Prostate gland (tissue), 2 donors: ENCODE measurements around the gene LTO1. TPM values are rescaled to one million over a fixed set of nuclear protein-coding genes. Genes with fewer than 3 reads are reported as not detected.
A peak's percentile ranks its signal among the peaks of the same experiment; 100 is the strongest.

Source experiments
- DNase-seq: peaks from one replicate; pipeline ENCODE4 v3.0.0-alpha.2; 2019; ENCODE audit warnings: low spot score
- H3K27ac ChIP-seq, 2 donors: fragments of 200-600 bp; sonication (generic); 2 replicates each; pipeline ENCODE4 v1.5.1; 2017 to 2019
- H3K27me3 ChIP-seq: fragments of 200-600 bp; sonication (generic); replicated peaks from 2 replicates; pipeline ENCODE4 v1.5.1; 2019; ENCODE audit not compliant: insufficient read depth
- H3K36me3 ChIP-seq, 2 donors: fragments of 200-600 bp; sonication (generic); 1 replicate in 1 of 2; 2 replicates in 1 of 2; pipeline versions ENCODE4 v1.5.1 to v1.8.1; 2017 to 2019
- H3K4me1 ChIP-seq: fragments of 200-600 bp; sonication (generic); replicated peaks from 2 replicates; pipeline ENCODE4 v1.5.1; 2019
- H3K4me3 ChIP-seq, 2 donors: fragments of 200-600 bp; sonication (generic); 2 replicates each; pipeline ENCODE4 v1.5.1; 2017 to 2019
- H3K9me3 ChIP-seq: fragments of 200-600 bp; sonication (generic); 2 replicates; pipeline ENCODE4 v1.5.1; 2017
- POLR2A ChIP-seq: fragments of 450-650 bp; IDR thresholded peaks from one replicate; pipeline ENCODE4 v1.6.1; 2016; ENCODE audit warnings: antibody characterized with exemption, mild to moderate bottlenecking
- POLR2AphosphoS5 ChIP-seq: sonication (generic); formaldehyde crosslinking; IDR thresholded peaks from one replicate; pipeline ENCODE4 v1.6.1; 2017; ENCODE audit warnings: antibody characterized with exemption
- WGBS: methylation state at CpG from one replicate; pipeline ENCODE4 v1.1.5; 2018; 5-methylcytosine and 5-hydroxymethylcytosine counted together
- intact Hi-C: fragments of 100-400 bp; cut with DNase I; formaldehyde crosslinking; loops from one replicate; pipeline ENCODE4 v1.14.2; 2022
- total RNA-seq, 2 donors: library from RNA; depleted of rRNA; stranded (reverse); fragments of >200 nt; gene quantifications; one replicate each; pipeline ENCODE4 v1.1.0, GENCODE V29; 2016
- TF ChIP-seq, protein P1 (sequence below), 4 experiments: fragments of 200-600 bp in 2 of 4; fragments of 450-650 bp in 2 of 4; sonication (generic) in 2 of 4; IDR thresholded peaks; 1 replicate in 3 of 4; 2 replicates in 1 of 4; pipeline ENCODE4 v1.5.1; 2016 to 2019; ENCODE audit warnings: antibody characterized with exemption in 4 of 4, mild to moderate bottlenecking in 2 of 4, moderate library complexity in 2 of 4

Gene LTO1
- total RNA-seq, 2 donors from 2014 or later: 14.9 to 39.5 TPM

DNA sequence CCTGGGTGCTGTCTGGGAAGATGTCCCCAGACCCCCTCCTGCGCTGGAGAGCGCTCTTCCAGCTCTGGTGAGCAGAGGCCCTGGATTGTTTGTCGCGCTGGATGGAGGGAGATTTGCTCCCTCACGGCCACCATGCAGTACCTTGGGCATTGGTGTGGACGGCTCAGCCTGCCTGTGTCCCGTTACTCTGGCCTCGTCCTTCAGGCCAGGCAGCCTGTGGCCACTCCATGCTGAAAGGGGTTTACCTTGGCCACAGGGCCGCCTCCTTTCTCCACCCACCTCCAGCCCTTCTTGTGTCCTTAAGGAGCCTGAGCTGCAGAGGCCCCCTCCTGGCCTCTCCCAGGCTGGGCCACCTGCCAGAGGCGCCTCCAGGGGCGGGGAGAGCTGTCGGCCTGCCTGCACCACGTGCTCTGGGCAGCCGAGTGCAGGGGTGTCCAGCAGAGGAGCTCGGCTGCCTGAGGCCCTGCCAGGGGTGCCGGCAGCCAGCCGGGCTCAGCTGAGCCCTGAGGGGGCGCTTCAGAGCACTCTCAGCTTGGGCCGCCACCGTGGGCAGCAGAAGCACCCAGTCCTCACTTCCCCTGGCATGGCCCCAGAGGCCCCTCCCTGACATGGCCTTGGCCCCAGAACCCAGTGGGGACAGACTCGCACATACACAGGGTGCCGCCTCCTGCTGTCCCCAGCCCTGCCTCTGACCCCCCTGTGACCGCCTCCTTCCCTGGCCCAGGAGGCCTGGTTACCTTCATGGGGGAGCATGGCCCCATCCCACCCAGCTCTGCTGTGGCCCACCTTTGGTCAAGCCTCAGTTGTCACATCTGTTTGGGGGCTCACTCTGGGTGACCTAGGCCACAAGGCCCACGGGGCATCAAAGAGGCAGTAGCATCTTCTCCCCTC, 30.8 kb downstream of the LTO1 start:
- H3K27me3 ChIP-seq: no peaks in the 10 kb centered on the region
- WGBS: 23% methylated on average over 24 of the region's 24 CpGs

DNA sequence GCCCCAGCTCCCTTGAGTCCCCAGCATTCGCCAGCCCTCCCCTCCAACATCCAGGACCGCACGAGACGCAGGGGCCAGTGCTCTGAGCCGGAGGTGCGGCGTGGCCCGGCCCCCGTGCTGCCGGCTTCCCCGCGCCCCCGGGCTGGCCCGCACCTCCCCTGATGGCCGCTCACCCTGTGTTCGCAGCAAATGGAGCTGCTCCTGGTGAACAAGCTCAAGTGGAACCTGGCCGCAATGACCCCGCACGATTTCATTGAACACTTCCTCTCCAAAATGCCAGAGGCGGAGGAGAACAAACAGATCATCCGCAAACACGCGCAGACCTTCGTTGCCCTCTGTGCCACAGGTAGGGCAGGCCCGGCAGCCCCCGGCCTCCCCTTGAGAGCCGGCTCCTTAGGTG, 31.5 kb downstream of the LTO1 start:
- Histone ChIP-seq H3K36me3 (no peaks in the 10 kb centered on the region), H3K9me3 (no peaks in the 10 kb centered on the region), H3K4me1 (peaks cover 34% of the 10 kb centered on the region), H3K27me3 (no peaks in the 10 kb centered on the region), H3K27ac (peak overlapping the region; percentile 91 to 93), H3K4me3 (peak overlapping the region; percentile 87 to 99)
- intact Hi-C loops: loop anchor here (1.0 to 10.0 kb wide), 7 partner anchors 27 to 809 kb away; partner anchors contain the start of gene MRGPRF
- TF ChIP-seq, protein P1, sequence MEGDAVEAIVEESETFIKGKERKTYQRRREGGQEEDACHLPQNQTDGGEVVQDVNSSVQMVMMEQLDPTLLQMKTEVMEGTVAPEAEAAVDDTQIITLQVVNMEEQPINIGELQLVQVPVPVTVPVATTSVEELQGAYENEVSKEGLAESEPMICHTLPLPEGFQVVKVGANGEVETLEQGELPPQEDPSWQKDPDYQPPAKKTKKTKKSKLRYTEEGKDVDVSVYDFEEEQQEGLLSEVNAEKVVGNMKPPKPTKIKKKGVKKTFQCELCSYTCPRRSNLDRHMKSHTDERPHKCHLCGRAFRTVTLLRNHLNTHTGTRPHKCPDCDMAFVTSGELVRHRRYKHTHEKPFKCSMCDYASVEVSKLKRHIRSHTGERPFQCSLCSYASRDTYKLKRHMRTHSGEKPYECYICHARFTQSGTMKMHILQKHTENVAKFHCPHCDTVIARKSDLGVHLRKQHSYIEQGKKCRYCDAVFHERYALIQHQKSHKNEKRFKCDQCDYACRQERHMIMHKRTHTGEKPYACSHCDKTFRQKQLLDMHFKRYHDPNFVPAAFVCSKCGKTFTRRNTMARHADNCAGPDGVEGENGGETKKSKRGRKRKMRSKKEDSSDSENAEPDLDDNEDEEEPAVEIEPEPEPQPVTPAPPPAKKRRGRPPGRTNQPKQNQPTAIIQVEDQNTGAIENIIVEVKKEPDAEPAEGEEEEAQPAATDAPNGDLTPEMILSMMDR (IDR thresholded peaks at IDR 0.05): no peak
- no peak for TF ChIP-seq POLR2AphosphoS5
- TF ChIP-seq POLR2A: no peak
- WGBS: 36% methylated on average over 25 of the region's 27 CpGs
- no peak for DNase-seq

More for the DNA sequence above, 30.8 kb downstream of the LTO1 start:
- TF ChIP-seq POLR2AphosphoS5 (peak; percentile 85), POLR2A (no peak)
- TF ChIP-seq, protein P1 (IDR thresholded peaks at IDR 0.05): peak in 3 of 4 experiments; percentile 30 to 83 (median 59)
- Histone ChIP-seq H3K36me3 (no peaks in the 10 kb centered on the region), H3K4me3 (peak overlapping the region; percentile 87 to 99), H3K27ac (peak overlapping the region; percentile 91 to 93), H3K9me3 (no peaks in the 10 kb centered on the region), H3K4me1 (peaks cover 30% of the 10 kb centered on the region)
- peak; percentile 85 for DNase-seq
- intact Hi-C loops: loop anchor here (2.0 to 10.0 kb wide), 5 partner anchors 26 to 810 kb away; partner anchors contain the start of gene MRGPRF

DNA sequence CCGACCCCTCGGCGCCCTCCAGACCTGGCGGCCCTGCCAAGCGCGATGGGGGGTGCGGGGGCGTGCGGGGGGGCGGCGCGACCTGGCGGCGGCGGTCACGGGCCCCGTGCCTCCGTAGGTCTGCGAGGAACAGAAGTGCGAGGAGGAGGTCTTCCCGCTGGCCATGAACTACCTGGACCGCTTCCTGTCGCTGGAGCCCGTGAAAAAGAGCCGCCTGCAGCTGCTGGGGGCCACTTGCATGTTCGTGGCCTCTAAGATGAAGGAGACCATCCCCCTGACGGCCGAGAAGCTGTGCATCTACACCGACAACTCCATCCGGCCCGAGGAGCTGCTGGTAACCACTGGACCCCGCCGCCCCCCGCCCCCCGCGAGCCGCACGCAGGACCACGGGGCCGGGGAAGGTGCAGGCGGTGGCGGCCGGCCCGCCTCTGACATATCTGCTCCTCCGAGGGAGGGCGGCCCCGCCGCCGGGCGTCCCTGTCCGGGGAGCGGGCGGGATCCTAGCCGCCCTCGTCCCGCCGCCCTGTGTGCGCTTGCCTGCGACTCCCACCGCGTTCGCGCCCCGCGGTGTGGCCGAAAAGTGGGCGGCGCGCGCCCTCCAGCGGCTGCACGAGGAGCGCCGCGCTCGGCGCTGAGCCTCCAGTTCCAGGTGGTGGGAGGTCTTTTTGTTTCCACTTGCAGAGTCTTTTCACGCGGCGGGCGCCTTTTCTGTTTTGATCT, 32.1 kb downstream of the LTO1 start:
- Histone ChIP-seq H3K4me1 (peaks cover 38% of the 10 kb centered on the region), H3K4me3 (peak overlapping the region; percentile 87 to 99), H3K27ac (peak overlapping the region; percentile 91 to 93), H3K36me3 (no peaks in the 10 kb centered on the region), H3K27me3 (no peaks in the 10 kb centered on the region), H3K9me3 (no peaks in the 10 kb centered on the region)
- intact Hi-C loops: loop anchor here (1.0 to 10.0 kb wide), 6 partner anchors 350 to 808 kb away; partner anchors contain the start of gene MRGPRF
- TF ChIP-seq, protein P1 (IDR thresholded peaks at IDR 0.05): peak; percentile 96 to 98 (median 97)
- TF ChIP-seq POLR2AphosphoS5 (peak; percentile 53), POLR2A (peak; percentile 42)
- peak; percentile 76 for DNase-seq
- under 1% methylated on average over 59 of the region's 81 CpGs for WGBS

DNA sequence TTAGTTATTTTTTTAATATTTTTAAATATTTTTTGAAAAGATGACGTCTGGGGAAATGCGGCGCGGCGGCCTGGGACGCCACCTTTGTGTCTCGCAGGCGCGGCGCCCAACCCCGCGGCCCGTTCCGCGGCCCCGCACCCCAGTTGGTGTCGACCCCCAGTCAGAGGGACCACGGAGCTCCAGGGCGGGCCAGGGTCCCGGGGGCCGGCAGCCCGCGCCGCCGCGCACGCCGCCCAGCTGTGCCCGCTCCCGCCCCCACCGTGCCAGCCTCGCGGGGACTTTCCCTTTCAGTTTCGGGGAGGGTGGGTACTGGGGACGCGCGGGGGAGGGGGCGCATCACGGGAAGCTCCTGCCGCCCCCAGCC, 32.6 kb downstream of the LTO1 start:
- DNase-seq: no peak
- H3K36me3 ChIP-seq: no peaks in the 10 kb centered on the region
- intact Hi-C loops: loop anchor here (2.0 to 10.0 kb wide), 5 partner anchors 350 to 808 kb away; partner anchors contain the start of gene MRGPRF
- H3K27ac ChIP-seq: peak overlapping the region; percentile 91 to 93
- peak overlapping the region; percentile 87 to 99 for H3K4me3 ChIP-seq
- TF ChIP-seq POLR2AphosphoS5 (no peak), POLR2A (peak; percentile 56)
- H3K27me3 ChIP-seq: no peaks in the 10 kb centered on the region
- no peaks in the 10 kb centered on the region for H3K9me3 ChIP-seq
- peaks cover 41% of the 10 kb centered on the region for H3K4me1 ChIP-seq
- 2% methylated on average over 32 of the region's 40 CpGs for WGBS
